Cardiac fibroblast (primary cell): ENCODE data around the gene PDE9A.

Experiments used
- DNase-seq, 2 donors: peaks; one replicate each; pipeline versions ENCODE4 v3.0.0 to v3.0.0-alpha.2; 2010; ENCODE audit warnings: low read depth in 2 of 2
- H3K4me3 ChIP-seq, 2 donors: replicated peaks in 1 of 2; 1 replicate in 1 of 2; 2 replicates in 1 of 2; pipeline ENCODE4 v1.5.1; 2011; ENCODE audit warnings: low read depth in 2 of 2, low read length in 2 of 2, mild to moderate bottlenecking in 2 of 2, moderate library complexity in 1 of 2
- TF ChIP-seq, protein P1 (sequence below): IDR thresholded peaks from one replicate; pipeline ENCODE4 v1.5.1; 2011; ENCODE audit warnings: low read depth, mild to moderate bottlenecking, low read length, inconsistent platforms

The PDE9A gene

GRCh38 chr21:42642219-42642745 is 11.1 kb upstream of the PDE9A start:
- no peak overlapping the region for H3K4me3 ChIP-seq
- TF ChIP-seq, protein P1, sequence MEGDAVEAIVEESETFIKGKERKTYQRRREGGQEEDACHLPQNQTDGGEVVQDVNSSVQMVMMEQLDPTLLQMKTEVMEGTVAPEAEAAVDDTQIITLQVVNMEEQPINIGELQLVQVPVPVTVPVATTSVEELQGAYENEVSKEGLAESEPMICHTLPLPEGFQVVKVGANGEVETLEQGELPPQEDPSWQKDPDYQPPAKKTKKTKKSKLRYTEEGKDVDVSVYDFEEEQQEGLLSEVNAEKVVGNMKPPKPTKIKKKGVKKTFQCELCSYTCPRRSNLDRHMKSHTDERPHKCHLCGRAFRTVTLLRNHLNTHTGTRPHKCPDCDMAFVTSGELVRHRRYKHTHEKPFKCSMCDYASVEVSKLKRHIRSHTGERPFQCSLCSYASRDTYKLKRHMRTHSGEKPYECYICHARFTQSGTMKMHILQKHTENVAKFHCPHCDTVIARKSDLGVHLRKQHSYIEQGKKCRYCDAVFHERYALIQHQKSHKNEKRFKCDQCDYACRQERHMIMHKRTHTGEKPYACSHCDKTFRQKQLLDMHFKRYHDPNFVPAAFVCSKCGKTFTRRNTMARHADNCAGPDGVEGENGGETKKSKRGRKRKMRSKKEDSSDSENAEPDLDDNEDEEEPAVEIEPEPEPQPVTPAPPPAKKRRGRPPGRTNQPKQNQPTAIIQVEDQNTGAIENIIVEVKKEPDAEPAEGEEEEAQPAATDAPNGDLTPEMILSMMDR: no peak
- DNase-seq: no peak

- peak; percentile 19 to 59 for DNase-seq
Measured at GRCh38 chr21:42644223-42645208, 8.9 kb upstream of the PDE9A start.

GRCh38 chr21:42645211-42646075 is 8.0 kb upstream of the PDE9A start:
- H3K4me3 ChIP-seq: no peak overlapping the region
- TF ChIP-seq, protein P1: no peak
- no peak for DNase-seq

More at GRCh38 chr21:42644223-42645208, 8.9 kb upstream of the PDE9A start:
- TF ChIP-seq, protein P1: no peak
- no peak overlapping the region for H3K4me3 ChIP-seq

DNA sequence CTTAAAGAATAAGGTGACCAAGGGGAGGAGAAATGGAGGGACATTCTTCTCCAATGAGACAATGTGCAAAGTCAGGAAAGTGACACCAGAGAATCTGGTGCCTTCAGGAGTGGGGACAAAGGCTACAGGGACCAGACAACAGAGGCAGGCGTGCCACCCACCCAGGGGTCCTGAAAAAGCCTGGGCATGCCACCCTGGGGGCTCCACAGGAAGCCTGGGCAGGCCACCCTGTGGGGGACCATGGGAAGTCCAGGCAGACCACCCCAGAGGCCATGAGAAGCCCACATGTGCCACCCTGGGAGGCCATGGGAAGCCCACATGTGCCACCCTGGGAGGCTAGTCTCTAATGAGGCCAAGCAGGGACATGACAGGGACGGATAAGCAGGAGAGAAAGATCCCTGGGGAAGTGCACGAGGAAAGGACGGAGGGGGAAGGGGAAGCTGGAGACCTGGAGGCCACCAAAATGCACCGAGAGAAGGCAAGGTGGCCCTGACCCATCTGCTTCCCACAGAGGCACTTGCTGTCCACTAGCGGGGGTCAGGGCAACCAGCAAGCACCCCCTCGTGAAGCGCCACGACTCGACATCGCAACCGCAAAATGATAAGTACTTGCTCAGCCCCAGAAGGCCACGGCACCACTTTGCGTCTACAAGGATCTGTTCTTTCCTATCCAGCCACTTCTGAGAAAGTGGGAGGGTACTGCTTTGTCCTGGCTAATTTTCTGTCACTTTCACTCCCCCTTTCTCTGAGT is 7.2 kb upstream of the PDE9A start:
- no peak overlapping the region for H3K4me3 ChIP-seq
- DNase-seq: no peak
- TF ChIP-seq, protein P1: no peak

- H3K4me3 ChIP-seq: no peak overlapping the region
- DNase-seq: no peak
- TF ChIP-seq, protein P1: no peak
Measured at GRCh38 chr21:42646836-42647235, 6.6 kb upstream of the PDE9A start.

GRCh38 chr21:42648606-42649005 is 4.8 kb upstream of the PDE9A start:
- no peak for DNase-seq
- no peak overlapping the region for H3K4me3 ChIP-seq
- TF ChIP-seq, protein P1: no peak
